K562 treated with DMSO at 1 percent for 24 hours (cell line): Measurements from ENCODE around the gene PAQR5. TPM values are rescaled to one million over a fixed set of nuclear protein-coding genes. Genes with fewer than 3 reads are reported as not detected.

Experiments used
- total RNA-seq: library from RNA; unstranded; fragments of 300-600 nt; gene quantifications from 2 replicates; pipeline ENCODE4 v1.2.3, GENCODE V29; 2022; ENCODE audit warnings: low read depth; ENCODE audit not compliant: insufficient read depth

The PAQR5 gene, protein sequence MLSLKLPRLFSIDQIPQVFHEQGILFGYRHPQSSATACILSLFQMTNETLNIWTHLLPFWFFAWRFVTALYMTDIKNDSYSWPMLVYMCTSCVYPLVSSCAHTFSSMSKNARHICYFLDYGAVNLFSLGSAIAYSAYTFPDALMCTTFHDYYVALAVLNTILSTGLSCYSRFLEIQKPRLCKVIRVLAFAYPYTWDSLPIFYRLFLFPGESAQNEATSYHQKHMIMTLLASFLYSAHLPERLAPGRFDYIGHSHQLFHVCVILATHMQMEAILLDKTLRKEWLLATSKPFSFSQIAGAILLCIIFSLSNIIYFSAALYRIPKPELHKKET
- total RNA-seq = not detected in 2 replicates

DNA sequence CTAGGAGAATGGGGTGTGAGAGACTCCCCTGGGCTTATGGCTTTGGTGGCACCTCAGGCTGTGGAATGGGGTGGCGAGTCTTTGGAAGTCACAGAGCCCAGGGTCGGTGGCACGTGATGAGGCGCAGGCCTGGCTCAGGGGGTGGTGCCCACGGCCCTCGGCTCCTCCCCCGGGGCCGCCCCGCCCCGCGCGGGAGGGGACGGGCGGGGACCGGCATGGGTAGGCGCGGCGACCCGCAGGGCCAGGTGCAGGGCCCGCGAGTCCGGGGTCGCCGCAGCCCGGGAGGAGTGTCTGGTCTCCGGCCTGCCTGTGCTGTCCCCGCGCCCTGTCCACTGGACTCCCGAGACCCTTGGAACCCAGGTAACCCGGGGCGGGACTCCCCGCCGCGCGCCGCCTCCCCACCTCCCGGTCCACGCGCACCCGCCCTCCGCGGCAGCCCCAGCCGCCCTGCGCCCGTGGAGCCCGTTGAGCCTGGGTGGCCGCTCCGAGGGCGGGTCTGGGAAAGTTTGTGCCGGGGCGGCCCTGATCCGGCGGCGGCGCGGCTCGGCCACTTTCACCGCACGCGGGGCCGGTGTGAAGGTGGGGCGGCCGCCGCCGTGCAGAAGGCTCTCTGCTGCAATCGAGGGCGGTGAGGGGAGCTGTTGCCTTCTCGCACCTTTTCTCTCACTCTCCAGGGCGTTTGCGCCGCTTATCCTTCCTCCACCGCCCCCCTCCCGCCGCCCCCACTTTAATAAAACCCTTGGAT, at the start of gene PAQR5:
TSS of gene PAQR5 (plus strand) at position 216 of the 745 bp plus-strand sequence. CDS start 61,169 bp downstream, outside the sequence.

DNA sequence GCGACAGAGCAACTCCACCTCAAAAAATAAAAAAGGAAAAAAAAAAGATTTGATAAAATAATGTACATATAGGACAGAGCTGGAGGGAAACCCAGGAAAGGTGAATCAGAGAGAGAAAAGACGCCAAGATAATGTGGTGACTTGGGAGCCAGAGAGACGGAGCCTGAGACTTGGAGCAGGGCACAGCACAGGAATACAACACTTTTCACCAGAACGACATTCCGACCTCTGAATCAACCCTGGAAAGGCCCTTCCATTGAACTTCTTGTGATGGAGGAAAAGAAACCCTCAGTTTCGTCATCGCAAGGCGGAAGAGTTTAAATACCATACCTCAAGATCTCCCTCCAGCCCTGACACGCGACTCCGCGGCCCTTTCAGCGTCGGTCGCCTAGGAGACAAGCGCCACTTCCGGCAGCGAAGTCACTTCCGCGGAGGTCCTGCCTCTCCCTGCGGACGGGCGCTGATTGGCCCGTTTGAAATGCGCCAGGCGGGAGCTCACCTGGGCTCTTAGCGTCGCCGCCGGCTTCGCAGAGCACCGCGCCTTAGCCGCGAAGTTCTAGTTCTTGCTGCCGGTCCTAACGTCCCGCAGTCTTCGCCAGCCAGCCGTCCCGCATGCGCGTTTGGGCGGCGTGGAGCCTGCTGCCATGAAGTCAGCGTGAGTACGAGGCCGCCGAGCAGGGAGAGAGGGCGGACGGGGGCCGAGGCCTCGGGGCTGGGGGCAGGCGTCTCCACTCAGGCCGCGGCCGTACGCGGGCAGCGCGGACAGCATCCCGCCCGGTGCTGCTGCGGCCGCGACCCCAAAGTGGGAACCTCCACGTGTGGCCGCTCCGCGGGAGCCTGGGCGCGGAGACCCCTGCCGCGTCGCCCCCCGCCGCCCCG, 115.3 kb downstream of the PAQR5 start, which contains the start of gene KIF23:
TSS of gene KIF23 (plus strand) at position 528 of the 879 bp plus-strand sequence. CDS start at position 645, 117 bp downstream.

DNA sequence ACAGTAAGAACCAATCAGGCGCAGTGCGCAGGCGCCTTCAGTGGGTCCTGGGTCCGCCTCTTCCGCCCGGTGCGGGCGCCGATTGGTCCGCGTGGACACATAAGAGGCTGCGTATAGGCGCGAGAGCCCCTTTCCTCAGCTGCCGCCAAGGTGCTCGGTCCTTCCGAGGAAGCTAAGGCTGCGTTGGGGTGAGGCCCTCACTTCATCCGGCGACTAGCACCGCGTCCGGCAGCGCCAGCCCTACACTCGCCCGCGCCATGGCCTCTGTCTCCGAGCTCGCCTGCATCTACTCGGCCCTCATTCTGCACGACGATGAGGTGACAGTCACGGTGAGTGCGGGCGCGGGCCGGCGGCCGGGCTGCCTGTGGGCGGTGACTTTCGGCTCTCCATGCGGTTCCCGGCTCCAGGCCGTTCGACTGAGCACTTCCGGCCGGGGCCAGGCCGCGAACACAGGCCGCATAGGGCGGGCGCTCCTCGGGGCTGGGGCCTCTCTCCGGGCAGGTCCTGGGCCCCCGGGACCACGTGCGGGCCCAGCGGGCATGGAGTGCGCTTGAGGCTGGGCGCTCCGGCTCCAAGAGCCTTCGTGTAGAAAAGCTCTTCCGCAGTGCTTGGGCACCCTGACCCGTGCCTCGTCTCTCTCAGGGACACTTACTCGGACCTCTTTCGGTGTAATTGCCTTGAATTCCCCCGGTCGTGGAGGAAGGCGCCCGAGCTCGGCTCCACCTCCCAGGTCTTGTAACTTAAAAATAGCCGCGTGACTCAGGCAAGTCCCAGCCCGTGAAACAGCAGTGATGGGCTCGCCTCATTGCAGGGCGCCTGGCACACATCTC, 154.2 kb downstream of the PAQR5 start, which contains the start of gene RPLP1:
TSS of gene RPLP1 (plus strand) at position 127 of the 830 bp plus-strand sequence. CDS start at position 258, 131 bp downstream.

Other genes with a start within 250 kb of the PAQR5 start
- gene GLCE, start 138.3 kb upstream of the PAQR5 start, total RNA-seq = 13.9 and 14.6 TPM in 2 replicates
- 17.2 and 24.3 TPM in 2 replicates for gene KIF23, start 115.4 kb downstream of the PAQR5 start, total RNA-seq
- gene RPLP1, start 153.9 kb downstream of the PAQR5 start, total RNA-seq = 3,895 and 3,992 TPM in 2 replicates